Large intestine (tissue), 3 donors: Measurements from ENCODE around the gene TRIP13. TPM values are rescaled to one million over a fixed set of nuclear protein-coding genes. Genes with fewer than 3 reads are reported as not detected.

Experiments used
- DNase-seq, 2 donors: peaks; one replicate each; pipeline versions ENCODE4 v3.0.0 to v3.0.0-alpha.2; 2013
- H3K27ac ChIP-seq: one replicate; pipeline ENCODE4 v1.5.1; 2013; ENCODE audit warnings: low read length
- H3K27me3 ChIP-seq: 2 replicates; pipeline ENCODE4 v1.6.1; 2013; ENCODE audit warnings: low read length; ENCODE audit not compliant: control insufficient read depth, insufficient read depth
- H3K36me3 ChIP-seq: 2 replicates; pipeline ENCODE4 v1.6.1; 2013; ENCODE audit warnings: low read length; ENCODE audit not compliant: control insufficient read depth, insufficient read depth
- H3K4me1 ChIP-seq: one replicate; pipeline ENCODE4 v1.6.1; 2013; ENCODE audit warnings: low read length; ENCODE audit not compliant: control insufficient read depth, insufficient read depth
- H3K4me3 ChIP-seq: one replicate; pipeline ENCODE4 v1.5.1; 2013; ENCODE audit warnings: low read length
- H3K9me3 ChIP-seq: one replicate; pipeline ENCODE4 v1.6.1; 2013; ENCODE audit warnings: mild to moderate bottlenecking, low read depth, low read length, moderate library complexity; ENCODE audit not compliant: control insufficient read depth
- WGBS: methylation state at CpG from one replicate; pipeline ENCODE4 v1.1.5; 2013; ENCODE audit warnings: low lambda C conversion rate; ENCODE audit not compliant: insufficient coverage; 5-methylcytosine and 5-hydroxymethylcytosine counted together
- polyA plus RNA-seq: library from polyadenylated mRNA; unstranded; fragments of 120-200 nt; gene quantifications from one replicate; pipeline ENCODE4 v1.2.1, GENCODE V29; 2013

Gene TRIP13
- polyA plus RNA-seq, 1 donor: 8.3 TPM

GRCh38 chr5:854966-855743 is 37.5 kb upstream of the TRIP13 start:
- no peak for DNase-seq
- H3K27me3 ChIP-seq: no peaks in the 10 kb centered on the region

GRCh38 chr5:855771-856530 is 36.7 kb upstream of the TRIP13 start:
- peaks cover 4% of the 10 kb centered on the region for H3K9me3 ChIP-seq
- H3K27ac ChIP-seq: no peak overlapping the region
- H3K4me1 ChIP-seq: peaks cover 6% of the 10 kb centered on the region
- H3K27me3 ChIP-seq: no peaks in the 10 kb centered on the region
- no CpG with 5 or more reads among the region's 21 CpGs for WGBS
- H3K4me3 ChIP-seq: no peak overlapping the region
- no peak for DNase-seq
- peaks cover 3% of the 10 kb centered on the region for H3K36me3 ChIP-seq

More at GRCh38 chr5:854966-855743, 37.5 kb upstream of the TRIP13 start:
- no CpG with 5 or more reads among the region's 32 CpGs for WGBS
- H3K36me3 ChIP-seq: peaks cover 3% of the 10 kb centered on the region
- H3K27ac ChIP-seq: no peak overlapping the region
- H3K9me3 ChIP-seq: peaks cover 4% of the 10 kb centered on the region
- H3K4me1 ChIP-seq: peaks cover 12% of the 10 kb centered on the region
- H3K4me3 ChIP-seq: no peak overlapping the region

- no CpG with 5 or more reads among the region's 16 CpGs for WGBS
- no peak for DNase-seq
- no peak overlapping the region for H3K4me3 ChIP-seq
- H3K36me3 ChIP-seq: peaks cover 5% of the 10 kb centered on the region
- H3K27ac ChIP-seq: no peak overlapping the region
- no peaks in the 10 kb centered on the region for H3K27me3 ChIP-seq
- peaks cover 4% of the 10 kb centered on the region for H3K9me3 ChIP-seq
- peaks cover 3% of the 10 kb centered on the region for H3K4me1 ChIP-seq
Measured at GRCh38 chr5:856531-857425, 35.9 kb upstream of the TRIP13 start.

DNA sequence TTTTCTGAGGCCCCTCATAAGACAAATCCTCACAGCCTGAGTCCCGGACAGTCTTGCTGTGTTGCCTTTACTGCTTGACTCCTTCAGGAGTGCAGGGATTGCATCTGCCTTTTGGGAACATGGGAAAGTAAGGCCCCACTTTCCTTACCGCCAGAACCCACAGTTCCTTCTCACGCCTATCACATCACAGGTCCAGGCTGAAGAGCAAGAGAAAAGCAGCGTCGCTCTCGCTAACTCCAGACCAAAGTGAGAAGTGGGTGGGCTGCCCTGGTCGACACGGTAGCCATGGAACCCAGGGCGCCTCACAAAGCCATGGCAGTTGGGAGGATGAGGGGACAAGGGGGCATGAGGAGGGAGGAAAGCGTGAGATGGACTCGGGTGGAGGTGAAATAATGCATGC is 34.0 kb upstream of the TRIP13 start:
- H3K4me3 ChIP-seq: no peak overlapping the region
- H3K9me3 ChIP-seq: peaks cover 4% of the 10 kb centered on the region
- no peak overlapping the region for H3K27ac ChIP-seq
- no peak for DNase-seq
- WGBS: 100% methylated on average over 2 of the region's 11 CpGs
- peaks cover 3% of the 10 kb centered on the region for H3K4me1 ChIP-seq
- no peaks in the 10 kb centered on the region for H3K27me3 ChIP-seq
- peaks cover 24% of the 10 kb centered on the region for H3K36me3 ChIP-seq

DNA sequence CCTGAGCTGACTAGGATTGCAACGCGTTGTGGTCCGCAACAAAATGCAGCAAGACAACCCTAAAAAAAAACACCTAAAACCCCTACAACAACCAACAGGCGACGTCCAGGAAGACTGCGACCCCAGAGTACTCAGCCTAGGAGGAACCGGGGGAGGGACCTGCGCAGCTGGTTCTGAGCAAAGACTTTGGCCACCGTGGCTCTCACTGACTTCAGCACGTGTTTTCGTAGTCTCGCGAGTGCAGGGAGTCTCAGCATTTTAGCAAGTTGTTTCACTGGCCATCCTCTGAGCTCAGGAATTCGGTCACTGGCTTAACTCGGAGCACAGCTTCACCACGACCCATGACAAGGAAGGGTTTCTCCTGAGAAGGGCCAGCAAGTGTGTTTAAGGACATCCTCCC is 33.3 kb upstream of the TRIP13 start:
- no CpG with 5 or more reads among the region's 16 CpGs for whole genome bisulfite sequencing
- Histone ChIP-seq H3K9me3 (peaks cover 4% of the 10 kb centered on the region), H3K27me3 (no peaks in the 10 kb centered on the region), H3K36me3 (peaks cover 30% of the 10 kb centered on the region), H3K27ac (no peak overlapping the region), H3K4me1 (peaks cover 3% of the 10 kb centered on the region), H3K4me3 (no peak overlapping the region)
- DNase-seq: peak; percentile 37 to 73

DNA sequence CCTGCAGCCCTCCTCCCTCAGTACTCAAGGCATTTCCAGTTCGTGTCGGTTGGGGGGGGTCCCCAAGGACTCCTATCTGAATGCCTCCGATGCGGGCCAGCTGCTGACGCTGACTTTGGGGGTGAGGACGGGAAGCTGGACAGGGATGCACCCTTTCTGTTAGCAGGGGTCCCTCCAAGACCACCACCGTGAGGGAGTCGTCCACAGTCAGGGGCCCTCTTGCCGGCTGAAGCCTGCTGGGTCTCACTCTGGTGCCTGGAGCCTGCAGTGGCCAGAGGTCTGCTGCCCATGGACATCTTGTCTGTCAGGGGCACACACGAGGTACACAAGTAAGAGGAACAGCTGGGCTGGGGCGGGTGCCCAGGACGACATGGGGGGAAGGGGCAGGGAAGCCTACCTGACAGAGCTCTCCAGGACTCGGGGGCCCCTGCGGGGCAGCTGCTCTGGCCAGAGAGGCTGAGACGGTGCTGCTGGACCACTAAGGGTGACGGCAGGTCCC is 32.8 kb upstream of the TRIP13 start:
- Histone ChIP-seq H3K36me3 (peaks cover 35% of the 10 kb centered on the region), H3K4me3 (no peak overlapping the region), H3K4me1 (peaks cover 3% of the 10 kb centered on the region), H3K9me3 (peaks cover 4% of the 10 kb centered on the region), H3K27me3 (no peaks in the 10 kb centered on the region), H3K27ac (no peak overlapping the region)
- DNase-seq: no peak
- no CpG with 5 or more reads among the region's 16 CpGs for WGBS

DNA sequence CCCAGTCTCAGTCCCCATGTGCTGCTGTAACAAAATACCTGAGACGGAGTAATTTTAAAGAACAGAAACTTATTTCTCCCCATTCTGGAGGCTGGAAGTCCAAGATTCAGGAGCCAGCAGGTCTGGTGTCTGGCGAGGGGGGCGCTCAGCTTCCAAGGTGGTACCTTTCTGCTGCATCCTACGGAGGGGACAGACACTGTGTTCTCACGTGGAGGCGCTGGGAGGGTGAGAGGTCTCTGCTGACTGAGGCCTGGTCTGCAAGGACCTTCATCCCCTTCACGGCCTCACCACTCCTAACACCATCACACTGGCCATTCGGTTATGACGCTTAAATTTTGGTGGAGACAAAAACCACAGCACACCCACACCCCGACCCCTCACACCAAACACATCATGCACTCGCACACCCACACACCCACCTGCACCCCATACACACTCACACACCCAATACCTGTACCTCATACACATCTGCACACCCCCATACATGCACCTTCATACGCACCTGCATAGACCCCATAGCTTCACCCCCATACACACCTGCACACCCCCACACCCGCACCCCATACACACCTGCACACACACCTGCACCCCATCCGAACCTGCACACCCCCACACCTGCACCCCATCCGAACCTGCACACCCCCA is 32.1 kb upstream of the TRIP13 start:
- no peak overlapping the region for H3K27ac ChIP-seq
- peaks cover 3% of the 10 kb centered on the region for H3K4me1 ChIP-seq
- no peaks in the 10 kb centered on the region for H3K27me3 ChIP-seq
- no CpG with 5 or more reads among the region's 15 CpGs for WGBS
- H3K9me3 ChIP-seq: peaks cover 4% of the 10 kb centered on the region
- no peak for DNase-seq
- peaks cover 43% of the 10 kb centered on the region for H3K36me3 ChIP-seq
- no peak overlapping the region for H3K4me3 ChIP-seq

DNA sequence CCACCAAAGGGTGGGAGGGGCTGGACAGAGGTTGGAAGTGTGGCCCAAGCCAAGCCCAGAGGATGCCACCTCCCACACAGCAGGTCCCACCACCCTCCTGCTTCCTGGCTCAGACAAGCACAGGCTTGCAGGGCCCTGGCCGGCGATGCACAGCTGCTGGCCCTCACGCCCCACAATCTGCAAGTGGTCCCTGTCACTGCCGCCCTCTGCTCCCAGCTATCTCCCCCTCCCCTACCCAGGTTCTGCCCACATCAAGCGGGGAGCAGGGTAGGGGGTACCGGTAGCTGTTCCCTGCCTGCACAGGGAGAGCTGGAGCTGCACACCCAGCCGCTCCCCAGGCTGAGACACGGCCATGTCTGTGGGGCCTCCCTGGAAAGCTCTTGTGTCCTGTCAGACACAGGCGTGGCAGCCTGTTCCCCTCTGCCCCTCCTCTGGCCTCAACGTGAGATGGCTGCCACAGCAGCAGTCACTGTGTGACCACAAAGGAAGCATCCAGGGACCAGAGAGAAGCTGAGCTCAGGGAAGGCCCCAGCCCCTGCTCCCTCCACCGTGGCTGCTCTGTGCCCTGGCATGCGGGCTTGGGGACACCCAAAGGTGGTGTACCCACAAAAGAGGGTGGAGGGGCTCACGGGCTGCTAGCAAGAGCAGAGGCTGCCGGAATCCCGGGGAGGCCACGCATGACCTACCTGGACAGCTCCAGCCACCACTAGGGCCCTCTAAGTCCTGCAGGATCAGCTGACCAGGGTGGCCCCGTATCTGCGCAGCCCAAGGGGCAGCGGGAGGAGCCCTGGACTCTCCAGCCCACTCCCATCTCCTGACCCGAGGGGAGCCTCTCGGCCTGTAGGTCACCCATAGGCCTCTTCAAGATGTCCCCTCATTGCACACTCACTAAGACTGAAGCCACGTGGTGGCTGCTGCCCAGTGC is 31.0 kb upstream of the TRIP13 start:
- Histone ChIP-seq H3K9me3 (peaks cover 2% of the 10 kb centered on the region), H3K27ac (no peak overlapping the region), H3K4me3 (no peak overlapping the region), H3K27me3 (no peaks in the 10 kb centered on the region), H3K36me3 (peaks cover 53% of the 10 kb centered on the region), H3K4me1 (peaks cover 5% of the 10 kb centered on the region)
- no CpG with 5 or more reads among the region's 22 CpGs for WGBS
- DNase-seq: no peak
